WI38 (cell line): ENCODE data around the gene IGFBP2.

Experiments
- H3K4me3 ChIP-seq: 2 replicates; pipeline ENCODE4 v1.5.1; 2011; ENCODE audit warnings: low read depth, mild to moderate bottlenecking, control low read depth, low read length
- CTCF ChIP-seq: IDR thresholded peaks from 2 replicates; pipeline ENCODE4 v1.5.1; 2012; ENCODE audit warnings: low read depth, mild to moderate bottlenecking, control low read depth, low read length

The IGFBP2 gene

GRCh38 chr2:216632952-216633615 lies at the start of gene IGFBP2:
Gene IGFBP2, plus strand, starts transcription at chr2:216633420. Its CDS starts 104 bp downstream, at chr2:216633524.
- no peak for TF ChIP-seq CTCF
- peak within 1 kb of the TSS; percentile 38 for H3K4me3 ChIP-seq

GRCh38 chr2:216583606-216584005 lies 49.6 kb upstream of the IGFBP2 start:
- H3K4me3 ChIP-seq = no peak overlapping the region
- no peak for TF ChIP-seq CTCF

- no peak overlapping the region for H3K4me3 ChIP-seq
- TF ChIP-seq CTCF = no peak
Measured at GRCh38 chr2:216584112-216584511, 49.1 kb upstream of the IGFBP2 start.

GRCh38 chr2:216585441-216585840 lies 47.8 kb upstream of the IGFBP2 start:
- no peak for TF ChIP-seq CTCF
- no peak overlapping the region for H3K4me3 ChIP-seq

GRCh38 chr2:216588861-216589710 lies 44.1 kb upstream of the IGFBP2 start:
- no peak for TF ChIP-seq CTCF
- no peak overlapping the region for H3K4me3 ChIP-seq

- no peak for TF ChIP-seq CTCF
- H3K4me3 ChIP-seq = no peak overlapping the region
Measured at GRCh38 chr2:216589791-216590190, 43.4 kb upstream of the IGFBP2 start.

- H3K4me3 ChIP-seq = no peak overlapping the region
- no peak for TF ChIP-seq CTCF
Measured at GRCh38 chr2:216590780-216591179, 42.4 kb upstream of the IGFBP2 start.
